HG02885 (cell line): ENCODE results near the gene NTN1.

ENCODE experiments used
- ATAC-seq: cut with Tn5 transposase; IDR thresholded peaks from one replicate; pipeline ENCODE4 v1.9.1; 2021; ENCODE audit warnings: mild to moderate bottlenecking; ENCODE audit not compliant: unreplicated experiment, poor library complexity

The NTN1 gene

DNA sequence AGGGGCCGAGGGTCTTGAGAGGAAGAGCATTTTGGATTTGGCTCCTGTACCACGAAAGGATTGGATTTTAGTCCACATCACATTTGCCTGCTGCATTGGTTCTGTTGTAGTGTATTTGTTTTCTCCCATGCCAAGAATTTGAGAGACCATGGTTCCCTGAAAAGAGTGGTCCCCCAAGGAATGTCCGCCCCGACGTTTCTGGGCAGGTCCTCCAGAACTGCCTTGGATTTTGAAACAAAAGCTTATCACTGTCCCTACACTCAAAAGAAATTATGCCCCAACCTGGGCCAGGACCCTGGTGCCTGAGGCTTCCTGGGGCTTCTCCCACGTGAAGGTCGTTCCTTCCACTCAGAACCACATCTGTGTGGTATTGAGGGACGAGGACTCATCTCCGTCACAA lies 10.8 kb downstream of the NTN1 start:
- no peak for ATAC-seq

DNA sequence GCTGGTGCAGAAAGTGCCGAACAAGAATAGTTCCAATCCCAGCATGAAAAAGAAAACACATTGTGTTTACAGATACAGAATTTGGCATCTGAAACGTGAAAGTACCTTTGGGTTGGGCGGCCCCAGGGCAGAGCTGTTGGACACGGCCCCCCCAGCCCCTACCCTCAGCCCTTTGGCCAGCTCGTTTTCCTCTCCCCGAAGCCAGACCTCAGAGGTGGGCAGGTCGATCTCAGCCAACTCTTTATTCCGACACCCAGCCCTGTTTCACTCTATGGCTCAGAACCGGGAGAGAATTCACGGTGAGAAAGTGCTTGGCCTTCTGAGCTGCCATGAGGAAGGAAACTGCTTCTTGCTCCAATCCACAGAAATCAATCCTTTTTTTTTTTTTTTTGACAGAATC lies 11.3 kb downstream of the NTN1 start:
- no peak for ATAC-seq

DNA sequence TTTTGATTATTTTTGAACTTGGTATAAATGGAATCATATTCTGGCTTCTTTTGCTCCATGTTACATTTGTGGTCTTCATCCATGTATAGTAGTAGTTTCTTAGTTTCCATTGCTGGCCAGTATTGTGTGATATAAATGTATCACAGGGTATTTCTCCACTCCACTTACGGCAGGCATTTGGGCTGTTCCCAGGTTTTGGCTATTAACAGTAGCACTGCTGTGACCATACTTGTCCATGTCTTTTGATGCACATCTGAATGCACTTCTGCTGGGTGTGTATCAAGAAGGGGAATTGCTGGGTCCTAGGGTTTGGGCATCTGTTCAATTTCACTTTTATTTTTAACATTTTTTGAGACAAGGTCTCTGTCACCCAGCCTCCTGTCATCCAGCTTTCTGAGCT lies 13.9 kb downstream of the NTN1 start:
- ATAC-seq: no peak

DNA sequence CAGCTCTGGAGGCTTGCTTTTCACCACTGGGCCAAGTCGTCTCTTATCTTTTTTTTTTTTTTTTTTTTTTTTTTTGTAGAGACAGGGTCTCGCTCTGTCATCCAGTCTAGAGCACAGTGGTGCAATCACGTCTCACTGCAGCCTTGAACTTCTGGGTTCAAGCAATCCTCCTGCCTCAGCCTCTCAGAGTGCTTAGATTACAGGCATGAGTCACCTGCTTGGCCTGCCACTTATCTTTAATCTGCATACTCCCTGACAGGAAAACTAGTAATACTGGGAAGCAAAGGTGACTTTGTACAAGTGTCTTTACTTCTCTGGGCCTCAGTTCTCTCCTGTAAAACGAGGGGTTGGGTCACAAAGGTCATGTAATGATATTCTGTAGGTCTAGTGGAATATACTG lies 15.0 kb downstream of the NTN1 start:
- ATAC-seq: no peak

DNA sequence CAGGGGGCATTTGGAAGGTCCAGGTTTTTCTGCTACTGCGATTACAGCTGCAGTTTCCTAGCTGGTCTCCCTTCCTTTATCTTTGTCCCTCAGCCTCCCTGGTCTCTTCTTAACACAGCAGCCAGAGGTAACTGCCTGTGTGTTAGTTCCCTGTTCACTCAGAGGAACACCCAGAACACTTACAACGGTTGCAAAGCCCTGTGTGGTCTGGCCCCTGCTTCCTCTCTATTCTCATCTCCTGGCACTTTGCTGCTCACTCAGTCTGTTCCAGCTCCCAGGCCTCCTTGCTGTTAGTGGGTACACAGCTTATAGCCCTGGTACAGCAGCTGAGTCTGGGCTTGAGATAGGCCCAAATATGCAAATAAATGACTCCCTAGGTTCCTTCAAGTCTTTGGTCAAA lies 16.4 kb downstream of the NTN1 start:
- no peak for ATAC-seq

DNA sequence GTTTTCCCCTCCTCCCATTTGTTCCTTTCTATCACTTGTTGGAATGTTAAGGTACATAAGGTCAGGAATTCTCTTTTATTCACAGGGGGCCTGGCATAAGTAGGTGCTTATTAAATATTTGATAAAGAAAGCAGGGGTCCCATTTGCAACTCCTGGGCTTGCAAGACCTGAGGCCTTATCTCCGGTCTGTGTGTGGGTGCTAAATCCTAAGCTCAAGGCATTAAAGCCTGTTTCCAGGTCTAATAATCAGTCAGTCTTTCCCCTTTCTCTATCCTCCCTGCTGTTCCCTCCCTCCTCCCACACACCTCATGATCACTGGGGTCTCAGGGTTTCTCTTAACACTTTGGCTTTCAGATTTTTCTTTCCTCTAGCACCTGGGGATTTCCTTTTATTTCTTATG lies 17.1 kb downstream of the NTN1 start:
- ATAC-seq: no peak

DNA sequence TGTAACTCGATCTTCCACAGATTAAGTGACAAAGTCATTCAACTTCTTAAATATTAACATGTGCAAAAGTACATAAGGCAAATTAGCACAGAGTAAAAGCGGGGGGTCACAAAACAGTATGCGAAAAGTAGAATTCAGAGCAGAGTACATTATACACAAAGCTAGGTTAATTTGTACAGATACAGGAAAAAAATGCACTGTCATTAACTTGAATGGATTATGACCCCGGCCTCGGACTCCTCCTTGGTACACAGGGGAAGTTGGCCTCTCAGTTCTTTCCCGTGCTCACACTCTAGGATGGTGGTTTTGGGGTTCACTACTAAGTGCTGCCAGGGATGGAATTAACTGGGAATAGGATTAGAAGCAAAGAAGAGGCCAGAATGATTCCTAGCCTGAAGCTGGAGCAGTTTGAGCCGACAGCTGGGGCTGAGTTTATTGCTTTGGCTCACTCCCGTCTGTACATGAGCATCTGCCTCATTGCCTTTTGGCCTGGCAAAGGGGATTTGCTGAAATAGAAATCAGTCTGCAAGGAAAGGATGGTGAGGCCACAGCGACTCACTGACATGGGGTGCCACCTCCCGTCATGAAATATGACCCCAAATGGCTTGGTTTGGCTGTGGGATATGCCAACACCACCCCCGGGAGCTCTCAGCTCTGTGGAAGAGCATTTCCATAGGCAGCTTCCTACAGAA lies 23.6 kb downstream of the NTN1 start:
- ATAC-seq: no peak

DNA sequence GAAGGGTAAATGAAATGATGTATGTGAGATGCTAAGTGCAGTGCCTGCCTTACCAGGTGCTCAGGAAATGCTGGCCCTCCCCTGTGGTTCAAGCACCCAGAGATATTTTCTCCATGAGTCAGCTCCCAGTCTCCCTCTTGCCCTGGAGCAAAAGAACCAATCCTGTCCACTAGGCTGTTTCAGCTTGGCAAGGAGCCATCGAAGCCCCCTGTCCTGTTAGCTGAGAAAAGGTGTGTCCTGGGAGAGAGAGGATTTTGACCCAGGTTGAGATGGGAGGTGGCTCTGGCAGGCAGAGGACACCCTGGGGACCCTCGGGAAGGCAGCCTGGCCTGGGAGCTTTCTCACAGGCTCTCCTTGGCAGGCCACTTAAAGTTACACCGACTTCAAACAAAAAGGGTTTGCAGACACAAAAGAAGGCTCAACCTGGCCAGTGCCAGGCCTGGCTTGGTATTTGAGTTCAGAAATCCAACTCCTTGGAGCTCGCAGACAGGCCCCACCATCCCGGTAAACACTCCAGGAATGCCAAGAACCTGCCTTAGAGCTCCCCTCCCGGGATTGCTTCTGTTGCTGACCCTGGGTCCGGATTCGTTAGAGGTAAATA lies 29.6 kb downstream of the NTN1 start:
- ATAC-seq: no peak

DNA sequence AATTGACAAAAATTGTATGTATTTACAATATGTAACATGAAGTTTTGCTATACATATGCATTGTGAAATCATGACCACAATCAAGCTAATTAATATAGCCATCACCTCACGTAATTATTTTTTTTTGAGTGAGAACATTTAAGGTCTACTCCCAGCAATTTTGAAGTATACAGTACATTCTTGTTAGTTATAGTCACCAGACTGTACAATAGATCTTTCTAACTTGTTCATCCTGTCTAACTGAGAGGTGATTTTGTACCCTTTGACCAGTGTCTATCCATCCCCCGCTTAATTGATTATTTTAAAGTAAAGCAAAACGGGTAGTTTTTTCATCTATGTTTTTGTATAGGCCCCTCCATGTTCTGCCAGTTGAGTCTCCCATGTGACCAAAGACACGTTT lies 30.3 kb downstream of the NTN1 start:
- no peak for ATAC-seq

DNA sequence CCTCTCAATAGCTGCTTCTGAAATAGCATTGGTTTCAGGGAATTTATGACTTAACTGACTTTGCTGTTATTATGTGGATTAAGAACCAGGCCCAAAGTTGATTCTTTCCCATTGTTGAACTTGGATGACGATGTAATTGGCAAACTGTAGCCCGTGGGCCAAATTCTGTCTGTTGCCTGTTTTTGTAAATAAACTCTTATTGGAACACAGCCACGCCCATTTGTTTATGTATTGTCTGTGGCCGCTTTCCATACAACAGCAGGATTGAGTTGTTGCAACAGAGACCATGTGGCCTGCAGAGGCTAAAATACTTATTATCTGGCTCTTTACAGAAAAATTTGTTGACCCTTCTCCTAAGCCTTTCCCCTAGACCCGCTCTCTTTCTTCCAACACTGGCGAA lies 31.6 kb downstream of the NTN1 start:
- no peak for ATAC-seq

DNA sequence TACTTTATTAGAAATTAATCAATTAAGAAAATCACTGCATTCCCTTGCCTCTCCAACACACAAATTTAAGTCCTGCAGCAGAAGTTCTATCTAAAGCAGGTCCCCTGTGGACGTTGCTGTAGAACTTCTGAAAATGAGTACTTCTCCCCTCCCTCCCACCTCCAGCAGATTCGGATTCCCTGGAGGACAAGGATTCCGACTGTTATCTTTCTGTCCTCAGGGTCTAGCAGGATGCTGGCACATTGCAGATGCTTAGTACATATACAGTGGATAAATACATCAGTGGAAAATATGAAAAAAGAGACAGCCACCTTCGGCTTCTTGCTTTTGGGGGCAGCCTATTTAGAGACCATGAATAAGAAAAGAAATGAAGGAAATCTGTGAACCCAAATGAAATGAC lies 32.1 kb downstream of the NTN1 start:
- ATAC-seq: no peak

DNA sequence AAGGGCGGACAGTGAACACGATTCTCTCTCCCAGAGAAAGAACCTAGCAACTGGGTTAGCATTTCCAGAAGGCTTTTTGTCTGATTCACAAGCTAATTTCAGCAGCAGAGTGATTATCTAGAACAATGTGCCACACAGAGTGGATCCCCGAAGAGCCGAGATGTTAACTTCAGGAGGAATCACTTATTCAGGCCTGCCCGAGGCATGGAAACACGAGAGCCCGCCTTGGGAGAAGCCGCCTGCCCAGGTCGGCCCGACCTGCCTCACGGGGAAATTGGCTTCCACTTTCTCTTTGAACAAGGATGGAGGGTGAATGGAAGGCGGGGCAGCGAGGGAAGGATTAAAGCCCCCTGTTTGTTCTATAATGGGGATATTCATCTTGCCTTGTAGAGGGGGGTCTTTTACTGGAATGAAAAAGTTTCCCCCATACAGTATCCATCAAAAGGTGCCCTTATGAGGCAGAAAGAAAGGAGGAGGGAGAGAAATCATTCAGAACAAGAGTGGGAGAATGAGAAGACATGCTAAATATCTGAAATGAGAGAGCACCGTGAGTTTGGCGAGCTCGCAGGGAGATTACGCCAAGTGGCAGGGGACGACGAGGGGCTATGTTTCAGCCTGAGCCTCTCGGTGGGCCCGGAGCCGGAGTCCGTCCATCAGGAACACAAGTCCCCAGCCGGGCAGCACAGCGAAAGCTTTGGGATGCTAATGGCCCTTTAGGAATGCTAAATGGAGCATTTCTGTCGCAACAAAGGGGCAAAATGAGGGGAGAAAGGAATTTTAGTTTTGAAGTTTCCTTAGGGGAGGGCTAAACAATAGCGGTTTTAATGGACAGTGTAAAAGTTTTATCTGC lies 33.0 kb downstream of the NTN1 start:
- ATAC-seq: no peak

DNA sequence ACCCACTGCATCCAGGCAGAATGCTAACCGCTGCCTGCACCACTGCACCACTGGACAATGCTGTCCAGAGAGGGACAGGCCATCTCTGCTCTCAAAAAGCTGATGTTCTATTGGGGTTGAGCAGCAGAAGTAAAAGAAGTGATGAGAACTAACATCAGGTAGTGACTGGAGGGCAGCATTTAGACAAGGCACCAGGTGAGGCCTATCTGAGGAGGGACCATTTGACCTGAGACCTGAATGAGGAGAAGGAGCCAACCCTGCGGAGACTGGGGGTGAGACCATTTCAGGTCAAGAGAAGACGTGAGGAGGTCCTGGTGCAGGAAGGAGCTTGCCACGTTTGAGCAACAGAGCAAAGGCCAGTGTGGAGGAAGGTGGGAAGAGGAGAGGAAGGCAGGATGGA lies 34.0 kb downstream of the NTN1 start:
- ATAC-seq: no peak

DNA sequence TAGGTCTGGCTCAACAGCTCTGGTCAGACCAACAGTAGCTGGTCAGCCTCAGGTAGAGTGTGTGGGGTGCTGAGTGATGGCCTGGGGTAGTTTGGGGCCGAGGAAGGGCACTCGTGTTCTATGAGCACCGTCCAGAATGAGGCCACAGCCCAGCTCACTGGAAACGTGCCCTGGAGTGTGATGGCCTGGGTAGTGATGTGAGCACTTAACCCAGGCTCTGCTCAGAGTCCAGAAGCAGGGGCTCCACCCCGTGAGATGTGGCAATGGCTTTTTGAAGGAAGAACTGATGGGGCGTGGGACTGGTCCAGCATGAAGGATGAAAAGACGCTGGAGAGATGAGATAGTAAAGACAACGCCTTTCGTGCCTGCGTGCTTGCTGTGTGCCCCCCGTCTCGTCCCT lies 35.3 kb downstream of the NTN1 start:
- no peak for ATAC-seq

DNA sequence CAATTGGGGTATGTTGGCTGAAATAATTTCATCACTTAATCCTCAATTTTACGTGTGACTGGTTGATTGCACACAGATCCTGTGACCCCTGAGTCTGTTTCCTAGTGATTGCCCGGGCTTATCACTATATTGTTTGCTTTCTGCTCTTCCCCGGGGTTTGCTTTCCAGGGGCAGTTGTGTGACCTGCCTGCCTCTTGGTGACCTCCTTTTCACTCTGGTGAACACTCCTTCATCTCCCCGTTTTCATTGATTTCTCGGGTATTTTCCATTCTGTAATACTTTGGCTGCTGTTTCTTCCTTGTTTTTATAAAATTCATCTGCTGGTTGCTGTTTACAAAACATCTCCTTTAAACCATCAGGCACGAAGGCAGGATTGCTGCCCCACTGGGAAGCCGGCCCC lies 36.0 kb downstream of the NTN1 start:
- no peak for ATAC-seq

DNA sequence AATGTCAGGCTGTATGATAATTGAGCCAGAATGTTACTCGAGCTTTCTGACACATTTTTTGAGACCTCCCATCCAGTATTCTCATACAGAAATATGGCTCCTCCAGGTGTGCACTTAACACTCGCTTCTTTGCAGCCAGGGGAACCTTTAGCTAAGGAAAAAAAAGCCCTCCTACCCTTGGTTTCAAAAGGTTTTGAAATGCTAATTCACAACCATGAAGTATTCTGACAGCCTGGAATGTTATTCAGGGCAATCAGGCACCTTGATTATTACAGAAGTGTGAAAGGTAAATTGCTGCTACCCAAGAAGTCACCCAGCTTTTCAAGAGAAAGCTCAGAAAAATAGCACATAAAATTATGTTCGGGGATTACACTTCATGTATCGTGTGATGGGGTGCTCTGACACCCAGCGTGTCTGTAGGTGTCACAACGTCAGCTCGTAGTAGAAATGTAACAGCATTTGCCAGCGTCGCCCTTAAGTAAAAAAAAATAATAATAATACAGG lies 41.1 kb downstream of the NTN1 start:
- no peak for ATAC-seq

DNA sequence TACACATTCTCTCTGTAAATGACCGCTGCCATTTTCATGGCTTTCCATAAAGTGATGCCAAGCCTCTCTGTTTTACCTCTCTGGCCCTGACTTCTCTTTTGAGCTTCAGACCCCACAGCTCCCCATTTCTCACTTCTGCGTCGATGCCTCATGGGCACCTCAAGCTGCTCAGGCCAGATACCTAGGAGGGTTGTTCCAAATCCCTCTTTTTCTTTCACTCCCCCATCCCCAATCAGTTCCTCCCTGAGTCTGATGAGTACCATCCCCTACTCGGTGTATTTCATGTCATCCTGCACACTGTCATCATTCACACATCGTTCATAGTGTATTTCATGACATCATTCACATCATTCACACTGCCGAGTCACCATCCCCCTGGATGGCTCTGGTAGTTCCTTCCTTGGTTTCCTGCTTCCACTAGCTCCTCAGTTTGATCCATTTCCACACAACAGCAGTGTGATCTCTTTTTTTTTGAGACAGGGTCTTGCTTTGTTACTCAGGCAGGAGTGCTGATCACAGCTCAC lies 43.1 kb downstream of the NTN1 start:
- no peak for ATAC-seq

DNA sequence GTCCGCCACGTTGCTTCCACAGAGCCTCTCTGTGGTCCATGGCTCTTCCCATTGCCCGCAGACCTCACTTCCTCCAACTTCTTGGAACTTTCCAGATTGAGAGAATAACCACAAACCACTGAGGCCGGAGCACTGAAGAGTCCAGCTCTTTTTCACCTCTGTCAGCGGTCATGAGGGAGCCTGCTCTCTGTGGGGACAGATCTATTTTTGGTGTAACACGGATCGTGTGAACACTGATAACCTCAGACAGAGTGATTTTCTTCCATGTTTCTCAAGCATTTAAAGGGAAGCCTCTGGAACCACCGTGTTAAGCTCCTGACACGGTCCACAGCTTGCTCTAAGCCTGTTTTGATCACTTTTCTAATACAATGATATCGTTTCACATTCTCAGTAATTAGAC lies 49.7 kb downstream of the NTN1 start:
- no peak for ATAC-seq

DNA sequence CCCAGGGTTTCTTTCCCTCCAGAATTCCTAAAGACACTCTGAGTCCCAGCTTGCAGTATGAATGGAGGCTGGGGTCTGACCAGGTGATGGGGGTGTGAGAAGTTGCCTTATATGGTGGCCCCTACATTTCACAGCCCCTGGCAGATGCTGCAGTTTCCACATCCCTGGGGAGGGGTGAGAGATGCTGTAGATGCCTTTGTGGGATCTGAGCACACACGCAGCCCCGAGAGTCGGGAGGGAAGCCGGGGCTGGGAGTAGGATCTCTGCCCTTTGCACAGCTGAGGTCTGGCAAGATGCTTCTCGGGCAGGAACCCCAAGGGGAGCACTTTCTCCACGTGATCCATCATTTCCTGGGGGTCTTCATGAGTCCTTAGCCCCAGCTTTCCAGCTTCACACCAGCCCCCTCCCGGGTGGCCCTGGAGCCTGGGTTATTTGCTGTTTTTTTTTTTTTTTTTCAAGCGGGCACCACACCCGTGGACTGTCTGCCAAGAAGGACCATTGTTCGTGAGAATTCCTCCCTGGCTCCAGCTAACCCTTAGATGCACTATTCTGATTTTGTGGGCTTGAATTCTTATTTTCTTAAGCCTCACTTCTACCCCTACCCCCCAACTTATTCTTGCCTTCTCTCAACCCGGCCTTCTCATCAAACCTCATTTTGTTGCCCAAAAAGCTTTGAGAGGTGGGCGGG lies 50.6 kb downstream of the NTN1 start:
- ATAC-seq: no peak

DNA sequence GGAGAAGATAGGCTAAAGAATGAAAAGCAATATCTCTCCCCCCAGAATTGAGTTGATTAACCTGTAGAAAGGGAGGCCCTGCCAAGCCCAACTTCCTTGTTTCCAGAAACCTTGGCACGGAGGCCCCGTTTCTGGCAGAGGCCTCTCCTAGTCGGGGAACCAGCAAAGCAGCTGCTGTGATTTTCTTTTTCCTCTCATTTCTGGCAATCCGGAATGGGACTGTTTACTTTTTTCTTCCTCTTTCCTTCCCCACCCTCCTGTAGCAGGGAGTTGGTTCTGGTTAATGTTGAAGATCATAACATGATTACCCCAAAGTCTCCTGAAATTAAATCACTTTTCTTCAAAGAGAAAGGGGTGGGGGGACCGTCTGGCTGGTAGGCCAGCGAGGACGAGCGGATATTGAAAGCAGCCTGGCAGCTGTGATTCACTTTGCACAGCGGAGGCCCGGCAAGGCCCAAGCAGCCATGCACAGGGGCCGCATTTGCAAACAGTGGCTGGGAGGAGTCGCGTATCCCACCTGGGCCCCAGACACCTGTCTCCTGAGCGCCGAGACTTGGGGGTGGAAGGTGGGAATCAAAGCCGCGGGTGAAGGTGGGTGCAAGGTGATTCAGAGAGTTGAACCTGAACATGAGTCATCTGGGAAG lies 51.5 kb downstream of the NTN1 start:
- no peak for ATAC-seq
